A549 (cell line): Measurements from ENCODE around the gene SPTB. TPM values are rescaled to one million over a fixed set of nuclear protein-coding genes. Genes with fewer than 3 reads are reported as not detected.

Experiments used
- ATAC-seq, 2 experiments: fragments of 200-7000 bp in 1 of 2; fragments of >200 bp in 1 of 2; cut with Nextera tagmentation in 1 of 2; cut with Tn5 transposase in 1 of 2; 3 replicates each; pipeline versions ENCODE4 v1.8.0 to v1.9.1; 2018 to 2020; ENCODE audit warnings: mild to moderate bottlenecking in 1 of 2, moderate library complexity in 1 of 2
- CTCF ChIA-PET: fragments of 300-600 bp; sonication (Branson Sonifier 250); formaldehyde crosslinking; extraction: SDS; loops from one replicate; lab custom pipeline; 2021; ENCODE audit warnings: antibody characterized with exemption, inconsistent platforms; lab: Yijun Ruan, JAX
- POLR2A ChIA-PET: fragments of 350-600 bp; formaldehyde crosslinking; extraction: SDS; loops from one replicate; lab custom pipeline; 2021; ENCODE audit warnings: antibody characterized with exemption, inconsistent platforms; lab: Yijun Ruan, JAX
- DNase-seq, 2 experiments: peaks; one replicate each; pipeline versions ENCODE4 v3.0.0 to v3.0.0-alpha.2; 2011 to 2016; ENCODE audit warnings: low read depth in 1 of 2, low spot score in 1 of 2
- FAIRE-seq: peaks from 2 replicates; lab custom pipeline; 2011; peaks lifted over from hg19 to GRCh38; lab: Jason Lieb, UNC
- H3K27ac ChIP-seq, 2 experiments: fragments of >200 bp; sonication (Bioruptor Twin); formaldehyde crosslinking; 3 replicates each; pipeline ENCODE4 v1.5.1; 2016 to 2017
- H3K4me1 ChIP-seq: fragments of >200 bp; sonication (Bioruptor Twin); formaldehyde crosslinking; 3 replicates; pipeline ENCODE4 v1.6.1; 2016
- H3K4me2 ChIP-seq: fragments of >200 bp; sonication (Bioruptor Twin); formaldehyde crosslinking; 3 replicates; pipeline ENCODE4 v1.6.1; 2016
- H3K4me3 ChIP-seq: fragments of >200 bp; sonication (Bioruptor Twin); formaldehyde crosslinking; 3 replicates; pipeline ENCODE4 v1.5.1; 2016
- H3K9me3 ChIP-seq: fragments of >200 bp; sonication (Bioruptor Twin); formaldehyde crosslinking; 3 replicates; pipeline ENCODE4 v1.6.1; 2016
- CBX2 ChIP-seq: fragments of 200-600 bp; sonication (generic); IDR thresholded peaks from 2 replicates; pipeline ENCODE4 v1.6.1; 2016; ENCODE audit warnings: low read depth, mild to moderate bottlenecking, borderline replicate concordance
- CHD4 ChIP-seq: fragments of 200-600 bp; sonication (generic); IDR thresholded peaks from 2 replicates; pipeline ENCODE4 v1.6.1; 2016; ENCODE audit warnings: antibody characterized with exemption, mild to moderate bottlenecking, borderline replicate concordance
- CTCF ChIP-seq: fragments of >200 bp; sonication (Bioruptor Twin); formaldehyde crosslinking; IDR thresholded peaks from 3 replicates; pipeline ENCODE4 v1.5.1; 2016
- E2F6 ChIP-seq: IDR thresholded peaks from 2 replicates; pipeline ENCODE4 v1.6.1; 2012; ENCODE audit warnings: low read depth, borderline replicate concordance
- EHMT2 ChIP-seq: fragments of 200-600 bp; sonication (generic); IDR thresholded peaks from 2 replicates; pipeline ENCODE4 v1.6.1; 2016; ENCODE audit warnings: antibody characterized with exemption, low read depth, mild to moderate bottlenecking, moderate library complexity
- FOSB ChIP-seq: fragments of 250-450 bp; sonication (Bioruptor Pico); IDR thresholded peaks from 2 replicates; pipeline ENCODE4 v1.5.0; 2020; ENCODE audit warnings: mild to moderate bottlenecking, moderate library complexity
- HDAC2 ChIP-seq: fragments of 200-600 bp; sonication (generic); IDR thresholded peaks from 2 replicates; pipeline ENCODE4 v1.6.1; 2016
- HEYL ChIP-seq: fragments of 250-450 bp; sonication (Bioruptor Pico); IDR thresholded peaks from 2 replicates; pipeline ENCODE4 v1.8.0; 2021; ENCODE audit warnings: mild to moderate bottlenecking, moderate library complexity
- JUNB ChIP-seq: fragments of >200 bp; sonication (Bioruptor Twin); formaldehyde crosslinking; IDR thresholded peaks from 2 replicates; pipeline ENCODE4 v1.6.1; 2016
- KDM5A ChIP-seq: fragments of 200-600 bp; sonication (generic); IDR thresholded peaks from 2 replicates; pipeline ENCODE4 v1.6.1; 2016; ENCODE audit warnings: antibody characterized with exemption, mild to moderate bottlenecking
- MAFK ChIP-seq: fragments of 450-650 bp; IDR thresholded peaks from 2 replicates; pipeline ENCODE4 v1.6.1; 2014; ENCODE audit not compliant: partially characterized antibody
- MAX ChIP-seq: IDR thresholded peaks from 2 replicates; pipeline ENCODE4 v1.6.1; 2012
- MYC ChIP-seq: IDR thresholded peaks from 2 replicates; pipeline ENCODE4 v1.6.1; 2012; ENCODE audit warnings: mild to moderate bottlenecking, inconsistent platforms, low read length, improper control_type of control experiment, borderline replicate concordance
- NFE2L2 ChIP-seq: fragments of 150-350 bp; conservative IDR thresholded peaks from 2 replicates; pipeline ENCODE4 v1.6.1; 2014; ENCODE audit warnings: low read length
- NPAS2 ChIP-seq: fragments of 250-450 bp; sonication (Bioruptor Pico); IDR thresholded peaks from 2 replicates; pipeline ENCODE4 v1.8.0; 2022; ENCODE audit warnings: mild to moderate bottlenecking, moderate library complexity, borderline replicate concordance
- RAD21 ChIP-seq, 2 experiments: fragments of >200 bp in 1 of 2; sonication (Bioruptor Twin) in 1 of 2; formaldehyde crosslinking in 1 of 2; IDR thresholded peaks in 1 of 2; conservative IDR thresholded peaks in 1 of 2; 2 replicates in 1 of 2; 3 replicates in 1 of 2; pipeline ENCODE4 v1.6.1; 2012 to 2018; ENCODE audit warnings: inconsistent platforms in 1 of 2
- RARB ChIP-seq: fragments of 250-450 bp; sonication (Bioruptor Pico); IDR thresholded peaks from 2 replicates; pipeline ENCODE4 v1.8.0; 2021; ENCODE audit warnings: mild to moderate bottlenecking, moderate library complexity
- RNF2 ChIP-seq: fragments of 200-600 bp; sonication (generic); IDR thresholded peaks from 2 replicates; pipeline ENCODE4 v1.6.1; 2016; ENCODE audit warnings: low read depth, mild to moderate bottlenecking, antibody characterized with exemption, moderate library complexity, borderline replicate concordance
- SMC3 ChIP-seq: fragments of >200 bp; sonication (Bioruptor Twin); formaldehyde crosslinking; IDR thresholded peaks from 3 replicates; pipeline ENCODE4 v1.6.1; 2018; ENCODE audit warnings: inconsistent platforms
- ZSCAN20 ChIP-seq: fragments of 250-450 bp; sonication (Bioruptor Pico); IDR thresholded peaks from 2 replicates; pipeline ENCODE4 v1.8.0; 2022; ENCODE audit warnings: mild to moderate bottlenecking, moderate library complexity
- WGBS: methylation state at CpG from one replicate; pipeline ENCODE4 v1.1.6; 2017; ENCODE audit errors: missing lambda C conversion rate; 5-methylcytosine and 5-hydroxymethylcytosine counted together
- polyA plus RNA-seq, 4 experiments: library from polyadenylated mRNA; depleted of rRNA in 3 of 4; stranded (reverse); fragments of >200 nt; fragmentation: RNase III in 1 of 4; extraction: RNeasy Plus Mini Kit Qiagen cat#74134 plus additional on column Dnase treatment in 1 of 4; gene quantifications; 2 replicates in 3 of 4; 3 replicates in 1 of 4; pipeline ENCODE4 v1.2.3, GENCODE V29; 2011 to 2017
- TF ChIP-seq, protein P1 (sequence below): fragments of 250-450 bp; sonication (Bioruptor Pico); IDR thresholded peaks from 2 replicates; pipeline ENCODE4 v1.5.0; 2021; ENCODE audit warnings: mild to moderate bottlenecking, moderate library complexity, borderline replicate concordance
- TF ChIP-seq, protein P2 (sequence below): fragments of 150-350 bp; IDR thresholded peaks from 2 replicates; pipeline ENCODE4 v1.6.1; 2014; ENCODE audit warnings: low read depth, mild to moderate bottlenecking, low read length

SPTB gene
- polyA plus RNA-seq, 2 of the 4 experiments (the other 2 are of a cell fraction) = 0.27 to 2.1 TPM

DNA sequence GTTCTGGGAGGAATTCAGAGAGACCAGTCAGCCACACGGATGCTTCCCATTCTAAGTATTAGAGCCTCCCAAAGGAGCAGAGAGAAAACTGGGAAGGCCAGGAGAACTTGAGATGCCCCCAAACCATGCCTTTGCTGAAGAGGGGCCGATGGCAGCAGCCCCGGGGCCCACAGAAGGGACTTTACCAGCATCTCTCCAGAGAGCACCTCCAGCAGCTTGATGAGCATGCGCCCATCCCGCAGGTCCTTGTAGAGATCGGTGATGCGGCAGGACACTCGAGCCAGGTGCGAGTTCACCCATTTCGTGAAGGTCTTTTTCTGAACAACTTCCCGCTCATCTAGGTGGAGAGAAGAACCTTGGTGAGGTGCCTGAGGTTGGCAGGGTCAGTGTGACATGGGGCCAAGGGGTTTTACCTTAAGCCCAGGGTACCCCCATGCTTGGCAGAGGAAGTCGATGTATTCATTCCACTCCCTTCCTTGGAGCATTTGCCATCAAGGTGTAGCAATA, 74.9 kb downstream of the SPTB start:
- ChIA-PET POLR2A (no interaction called here), CTCF (interaction anchor here (0.7 to 7.3 kb wide), 8 partner anchors 17 to 182 kb away, joined by 3 to 213 read pairs (median 16); partner anchors contain the start of gene FNTB)
- no peak overlapping the region for H3K4me3 ChIP-seq
- peak overlapping the region; percentile 91 to 93 for H3K27ac ChIP-seq
- peak overlapping the region; percentile 85 for H3K4me2 ChIP-seq
- TF ChIP-seq CTCF (no peak), NFE2L2 (no peak), RARB (no peak), EHMT2 (no peak), HDAC2 (no peak), E2F6 (no peak), JUNB (no peak), NPAS2 (no peak), RNF2 (no peak), MYC (no peak), MAX (no peak), HEYL (CRISPR knock-in tag) (no peak), KDM5A (no peak), ZSCAN20 (no peak), FOSB (CRISPR knock-in tag) (no peak), MAFK (no peak), RAD21 (conservative IDR thresholded peaks at IDR 0.05 in 1 of 2, IDR thresholded peaks at IDR 0.05 in 1 of 2) (no peak)
- TF ChIP-seq, protein P1, sequence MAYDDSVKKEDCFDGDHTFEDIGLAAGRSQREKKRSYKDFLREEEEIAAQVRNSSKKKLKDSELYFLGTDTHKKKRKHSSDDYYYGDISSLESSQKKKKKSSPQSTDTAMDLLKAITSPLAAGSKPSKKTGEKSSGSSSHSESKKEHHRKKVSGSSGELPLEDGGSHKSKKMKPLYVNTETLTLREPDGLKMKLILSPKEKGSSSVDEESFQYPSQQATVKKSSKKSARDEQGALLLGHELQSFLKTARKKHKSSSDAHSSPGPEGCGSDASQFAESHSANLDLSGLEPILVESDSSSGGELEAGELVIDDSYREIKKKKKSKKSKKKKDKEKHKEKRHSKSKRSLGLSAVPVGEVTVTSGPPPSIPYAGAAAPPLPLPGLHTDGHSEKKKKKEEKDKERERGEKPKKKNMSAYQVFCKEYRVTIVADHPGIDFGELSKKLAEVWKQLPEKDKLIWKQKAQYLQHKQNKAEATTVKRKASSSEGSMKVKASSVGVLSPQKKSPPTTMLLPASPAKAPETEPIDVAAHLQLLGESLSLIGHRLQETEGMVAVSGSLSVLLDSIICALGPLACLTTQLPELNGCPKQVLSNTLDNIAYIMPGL = no peak
- TF ChIP-seq, protein P2, sequence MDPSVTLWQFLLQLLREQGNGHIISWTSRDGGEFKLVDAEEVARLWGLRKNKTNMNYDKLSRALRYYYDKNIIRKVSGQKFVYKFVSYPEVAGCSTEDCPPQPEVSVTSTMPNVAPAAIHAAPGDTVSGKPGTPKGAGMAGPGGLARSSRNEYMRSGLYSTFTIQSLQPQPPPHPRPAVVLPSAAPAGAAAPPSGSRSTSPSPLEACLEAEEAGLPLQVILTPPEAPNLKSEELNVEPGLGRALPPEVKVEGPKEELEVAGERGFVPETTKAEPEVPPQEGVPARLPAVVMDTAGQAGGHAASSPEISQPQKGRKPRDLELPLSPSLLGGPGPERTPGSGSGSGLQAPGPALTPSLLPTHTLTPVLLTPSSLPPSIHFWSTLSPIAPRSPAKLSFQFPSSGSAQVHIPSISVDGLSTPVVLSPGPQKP = no peak
- TF ChIP-seq, all 56 proteins: peak for 0
- Histone ChIP-seq H3K9me3 (no peaks in the 10 kb centered on the region), H3K4me1 (peaks cover 42% of the 10 kb centered on the region)
- WGBS = 90% methylated on average over 12 of the region's 12 CpGs
- ATAC-seq = no peak
- no peak for FAIRE-seq
- DNase-seq = no peak

DNA sequence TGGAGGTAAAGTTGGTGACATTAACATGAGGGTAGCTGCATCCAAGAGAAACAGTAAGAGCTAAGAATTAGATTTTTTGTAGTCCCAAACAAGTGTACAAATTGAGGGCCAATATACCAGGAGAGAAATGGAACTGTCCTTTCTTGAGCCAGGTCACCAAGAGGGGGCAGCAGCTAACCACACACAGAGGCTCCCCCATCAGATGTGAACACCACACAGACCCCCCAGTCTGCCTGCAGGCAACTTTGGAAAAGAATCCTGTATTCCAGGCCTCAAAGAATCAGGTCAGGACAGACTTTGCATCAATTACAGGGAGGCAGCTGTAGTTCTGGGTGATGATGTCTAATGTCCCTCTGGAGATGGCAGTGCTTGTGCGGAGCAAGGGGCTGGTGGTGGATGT, 77.9 kb downstream of the SPTB start:
- peak; percentile 88 to 91 for TF ChIP-seq RAD21 (conservative IDR thresholded peaks at IDR 0.05 in 1 of 2, IDR thresholded peaks at IDR 0.05 in 1 of 2)
- no peak for TF ChIP-seq CHD4
- no peak for TF ChIP-seq FOSB (CRISPR knock-in tag)
- TF ChIP-seq CBX2 = no peak
- peak; percentile 77 for TF ChIP-seq CTCF
- peak; percentile 86 for TF ChIP-seq SMC3
- TF ChIP-seq, all 56 proteins: peak for 3
- ChIA-PET CTCF (interaction anchor here (0.6 to 7.3 kb wide), 36 partner anchors 9 to 183 kb away, joined by 3 to 213 read pairs (median 8); partner anchors contain the start of gene PLEKHG3), POLR2A (no interaction called here)
- DNase-seq = peak; percentile 43 to 48
- no peak overlapping the region for H3K4me2 ChIP-seq
- peak; percentile 23 for FAIRE-seq
- peak overlapping the region in 1 of 2 experiments; percentile 32; a peak in 3 of 6 replicates for H3K27ac ChIP-seq
- peaks cover 33% of the 10 kb centered on the region for H3K4me1 ChIP-seq
- peak in 1 of 2 experiments; percentile 54; a peak in 3 of 6 replicates for ATAC-seq
- 100% methylated on average over 1 of the region's 1 CpG for whole genome bisulfite sequencing
- H3K4me3 ChIP-seq = no peak overlapping the region
- H3K9me3 ChIP-seq = no peaks in the 10 kb centered on the region
